Neural cell (in vitro differentiated cells): ENCODE measurements around the gene NUDT21. TPM values are rescaled to one million over a fixed set of nuclear protein-coding genes. Genes with fewer than 3 reads are reported as not detected.

ENCODE experiments used
- H2AFZ ChIP-seq: fragments of 200-600, 300-800 bp; sonication (generic), shearing (Covaris generic); 2 replicates; pipeline ENCODE4 v1.6.0; 2014; ENCODE audit warnings: low read depth, mild to moderate bottlenecking, antibody characterized with exemption, low read length, moderate library complexity
- H3F3A ChIP-seq: fragments of 200-600 bp; shearing (Covaris generic); 2 replicates; pipeline ENCODE4 v1.6.1; 2016; ENCODE audit warnings: mild to moderate bottlenecking, moderate library complexity, mixed read lengths, antibody characterized with exemption, low read length; ENCODE audit not compliant: insufficient read depth, poor library complexity, severe bottlenecking
- H3K27ac ChIP-seq: fragments of 200-600, 300-800 bp; sonication (generic), shearing (Covaris generic); 2 replicates; pipeline ENCODE4 v1.5.1; 2014; ENCODE audit warnings: mild to moderate bottlenecking, low read length, moderate library complexity
- H3K27me3 ChIP-seq: fragments of 300-800, 200-600 bp; sonication (generic), shearing (Covaris generic); 2 replicates; pipeline ENCODE4 v1.6.0; 2014; ENCODE audit warnings: mild to moderate bottlenecking, low read depth, low read length, moderate library complexity; ENCODE audit not compliant: insufficient read depth
- H3K36me3 ChIP-seq: fragments of 300-800, 200-600 bp; sonication (generic), shearing (Covaris generic); 2 replicates; pipeline ENCODE4 v1.5.1; 2014; ENCODE audit warnings: mild to moderate bottlenecking, antibody characterized with exemption, low read length, moderate library complexity; ENCODE audit not compliant: insufficient read depth
- H3K4me2 ChIP-seq: fragments of 300-800, 200-600 bp; sonication (generic), shearing (Covaris generic); 2 replicates; pipeline ENCODE4 v1.6.0; 2014; ENCODE audit warnings: mild to moderate bottlenecking, low read length
- H3K4me3 ChIP-seq: fragments of 300-800, 200-600 bp; sonication (generic), shearing (Covaris generic); 2 replicates; pipeline ENCODE4 v1.5.1; 2014; ENCODE audit warnings: mild to moderate bottlenecking, low read length, moderate library complexity
- H3K79me2 ChIP-seq: fragments of 200-600 bp; shearing (Covaris generic); replicated peaks from 2 replicates; pipeline ENCODE4 v1.6.0; 2014; ENCODE audit warnings: mild to moderate bottlenecking, low read length, moderate library complexity; ENCODE audit not compliant: insufficient read depth
- H3K9ac ChIP-seq: fragments of 300-800, 200-600 bp; sonication (generic), shearing (Covaris generic); 2 replicates; pipeline ENCODE4 v1.6.1; 2016; ENCODE audit warnings: mild to moderate bottlenecking, low read length, mixed read lengths
- H3K9me2 ChIP-seq: fragments of 200-600 bp; shearing (Covaris generic); 2 replicates; pipeline ENCODE4 v1.6.1; 2016; ENCODE audit warnings: mild to moderate bottlenecking, low read length, mixed read lengths; ENCODE audit not compliant: insufficient read depth
- H3K9me3 ChIP-seq: fragments of 200-600, 300-800 bp; sonication (generic), shearing (Covaris generic); 2 replicates; pipeline ENCODE4 v1.6.1; 2016; ENCODE audit warnings: mild to moderate bottlenecking, mixed run types, low read length, moderate library complexity, mixed read lengths
- H4K20me1 ChIP-seq: fragments of 200-600 bp; shearing (Covaris generic); 2 replicates; pipeline ENCODE4 v1.6.1; 2016; ENCODE audit warnings: mild to moderate bottlenecking, mixed run types; ENCODE audit not compliant: insufficient read depth
- EP300 ChIP-seq: fragments of 450-650 bp; conservative IDR thresholded peaks from 2 replicates; pipeline ENCODE4 v1.6.1; 2014; ENCODE audit warnings: antibody characterized with exemption, mild to moderate bottlenecking, moderate library complexity; ENCODE audit not compliant: poor library complexity, severe bottlenecking
- EZH2 ChIP-seq: fragments of 200-600, 300-800 bp; shearing (Covaris generic), sonication (generic); IDR thresholded peaks from 2 replicates; pipeline ENCODE4 v1.6.1; 2014; ENCODE audit warnings: antibody characterized with exemption, low read length, borderline replicate concordance, mild to moderate bottlenecking; ENCODE audit not compliant: insufficient read depth, poor library complexity, severe bottlenecking
- MXI1 ChIP-seq: fragments of 450-650 bp; conservative IDR thresholded peaks from 2 replicates; pipeline ENCODE4 v1.6.1; 2014; ENCODE audit warnings: antibody characterized with exemption, mild to moderate bottlenecking; ENCODE audit not compliant: poor library complexity, severe bottlenecking
- POLR2AphosphoS5 ChIP-seq: IDR thresholded peaks from 2 replicates; pipeline ENCODE4 v1.6.1; 2012
- RAD21 ChIP-seq: fragments of 450-650 bp; conservative IDR thresholded peaks from 2 replicates; pipeline ENCODE4 v1.6.1; 2014; ENCODE audit warnings: antibody characterized with exemption, mild to moderate bottlenecking, moderate library complexity
- SMC3 ChIP-seq: fragments of 450-650 bp; conservative IDR thresholded peaks from 2 replicates; pipeline ENCODE4 v1.6.1; 2014; ENCODE audit warnings: antibody characterized with exemption, mild to moderate bottlenecking, moderate library complexity; ENCODE audit not compliant: poor library complexity
- TAF1 ChIP-seq: IDR thresholded peaks from 2 replicates; pipeline ENCODE4 v1.6.1; 2012; ENCODE audit warnings: low read depth
- polyA plus RNA-seq: library from polyadenylated mRNA; depleted of rRNA; stranded (reverse); fragments of >200 nt; gene quantifications from 2 replicates; pipeline ENCODE4 v1.2.3, GENCODE V29; 2014
- TF ChIP-seq, protein P1 (sequence below): IDR thresholded peaks from 2 replicates; pipeline ENCODE4 v1.6.1; 2012; ENCODE audit warnings: borderline replicate concordance
- TF ChIP-seq, protein P2 (sequence below): fragments of 450-650 bp; IDR thresholded peaks from 2 replicates; pipeline ENCODE4 v1.5.1; 2014; ENCODE audit warnings: antibody characterized with exemption, mild to moderate bottlenecking, moderate library complexity; ENCODE audit not compliant: poor library complexity, severe bottlenecking

The NUDT21 gene
- polyA plus RNA-seq, 1 donor from 2014 or later, result 192 TPM

DNA sequence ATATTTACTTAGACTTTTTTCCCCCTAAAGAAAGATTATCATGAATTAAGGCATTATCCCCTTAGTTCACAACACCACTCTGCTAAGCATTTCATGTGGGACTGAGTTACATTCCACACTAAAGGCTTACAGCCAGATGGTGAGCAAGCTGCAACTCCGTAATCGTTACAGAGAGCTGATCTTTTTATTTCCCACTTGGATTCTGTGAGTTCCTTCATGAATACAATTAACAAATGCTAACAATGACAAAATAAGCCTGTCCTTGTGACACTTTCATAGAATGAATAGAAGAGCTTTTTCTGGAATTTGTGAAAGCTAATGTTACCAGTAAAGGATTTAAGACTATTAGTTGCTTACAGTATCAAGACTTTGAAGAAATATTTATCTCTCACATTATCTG lies 9.0 kb upstream of the NUDT21 start:
- Histone ChIP-seq H3F3A (no peaks in the 10 kb centered on the region), H3K9me3 (no peaks in the 10 kb centered on the region), H3K9me2 (no peaks in the 10 kb centered on the region), H3K27ac (no peak overlapping the region), H2AFZ (no peak overlapping the region), H3K27me3 (no peaks in the 10 kb centered on the region), H3K79me2 (no peaks in the 10 kb centered on the region), H3K9ac (no peak overlapping the region), H3K4me3 (no peak overlapping the region), H4K20me1 (no peaks in the 10 kb centered on the region), H3K36me3 (peaks cover 20% of the 10 kb centered on the region), H3K4me2 (no peak overlapping the region)
- TF ChIP-seq EZH2 (no peak), MXI1 (no peak), SMC3 (no peak), POLR2AphosphoS5 (no peak), TAF1 (no peak), EP300 (no peak), RAD21 (no peak)
- TF ChIP-seq, protein P1, sequence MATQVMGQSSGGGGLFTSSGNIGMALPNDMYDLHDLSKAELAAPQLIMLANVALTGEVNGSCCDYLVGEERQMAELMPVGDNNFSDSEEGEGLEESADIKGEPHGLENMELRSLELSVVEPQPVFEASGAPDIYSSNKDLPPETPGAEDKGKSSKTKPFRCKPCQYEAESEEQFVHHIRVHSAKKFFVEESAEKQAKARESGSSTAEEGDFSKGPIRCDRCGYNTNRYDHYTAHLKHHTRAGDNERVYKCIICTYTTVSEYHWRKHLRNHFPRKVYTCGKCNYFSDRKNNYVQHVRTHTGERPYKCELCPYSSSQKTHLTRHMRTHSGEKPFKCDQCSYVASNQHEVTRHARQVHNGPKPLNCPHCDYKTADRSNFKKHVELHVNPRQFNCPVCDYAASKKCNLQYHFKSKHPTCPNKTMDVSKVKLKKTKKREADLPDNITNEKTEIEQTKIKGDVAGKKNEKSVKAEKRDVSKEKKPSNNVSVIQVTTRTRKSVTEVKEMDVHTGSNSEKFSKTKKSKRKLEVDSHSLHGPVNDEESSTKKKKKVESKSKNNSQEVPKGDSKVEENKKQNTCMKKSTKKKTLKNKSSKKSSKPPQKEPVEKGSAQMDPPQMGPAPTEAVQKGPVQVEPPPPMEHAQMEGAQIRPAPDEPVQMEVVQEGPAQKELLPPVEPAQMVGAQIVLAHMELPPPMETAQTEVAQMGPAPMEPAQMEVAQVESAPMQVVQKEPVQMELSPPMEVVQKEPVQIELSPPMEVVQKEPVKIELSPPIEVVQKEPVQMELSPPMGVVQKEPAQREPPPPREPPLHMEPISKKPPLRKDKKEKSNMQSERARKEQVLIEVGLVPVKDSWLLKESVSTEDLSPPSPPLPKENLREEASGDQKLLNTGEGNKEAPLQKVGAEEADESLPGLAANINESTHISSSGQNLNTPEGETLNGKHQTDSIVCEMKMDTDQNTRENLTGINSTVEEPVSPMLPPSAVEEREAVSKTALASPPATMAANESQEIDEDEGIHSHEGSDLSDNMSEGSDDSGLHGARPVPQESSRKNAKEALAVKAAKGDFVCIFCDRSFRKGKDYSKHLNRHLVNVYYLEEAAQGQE, result no peak
- TF ChIP-seq, protein P2, sequence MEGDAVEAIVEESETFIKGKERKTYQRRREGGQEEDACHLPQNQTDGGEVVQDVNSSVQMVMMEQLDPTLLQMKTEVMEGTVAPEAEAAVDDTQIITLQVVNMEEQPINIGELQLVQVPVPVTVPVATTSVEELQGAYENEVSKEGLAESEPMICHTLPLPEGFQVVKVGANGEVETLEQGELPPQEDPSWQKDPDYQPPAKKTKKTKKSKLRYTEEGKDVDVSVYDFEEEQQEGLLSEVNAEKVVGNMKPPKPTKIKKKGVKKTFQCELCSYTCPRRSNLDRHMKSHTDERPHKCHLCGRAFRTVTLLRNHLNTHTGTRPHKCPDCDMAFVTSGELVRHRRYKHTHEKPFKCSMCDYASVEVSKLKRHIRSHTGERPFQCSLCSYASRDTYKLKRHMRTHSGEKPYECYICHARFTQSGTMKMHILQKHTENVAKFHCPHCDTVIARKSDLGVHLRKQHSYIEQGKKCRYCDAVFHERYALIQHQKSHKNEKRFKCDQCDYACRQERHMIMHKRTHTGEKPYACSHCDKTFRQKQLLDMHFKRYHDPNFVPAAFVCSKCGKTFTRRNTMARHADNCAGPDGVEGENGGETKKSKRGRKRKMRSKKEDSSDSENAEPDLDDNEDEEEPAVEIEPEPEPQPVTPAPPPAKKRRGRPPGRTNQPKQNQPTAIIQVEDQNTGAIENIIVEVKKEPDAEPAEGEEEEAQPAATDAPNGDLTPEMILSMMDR, result no peak

DNA sequence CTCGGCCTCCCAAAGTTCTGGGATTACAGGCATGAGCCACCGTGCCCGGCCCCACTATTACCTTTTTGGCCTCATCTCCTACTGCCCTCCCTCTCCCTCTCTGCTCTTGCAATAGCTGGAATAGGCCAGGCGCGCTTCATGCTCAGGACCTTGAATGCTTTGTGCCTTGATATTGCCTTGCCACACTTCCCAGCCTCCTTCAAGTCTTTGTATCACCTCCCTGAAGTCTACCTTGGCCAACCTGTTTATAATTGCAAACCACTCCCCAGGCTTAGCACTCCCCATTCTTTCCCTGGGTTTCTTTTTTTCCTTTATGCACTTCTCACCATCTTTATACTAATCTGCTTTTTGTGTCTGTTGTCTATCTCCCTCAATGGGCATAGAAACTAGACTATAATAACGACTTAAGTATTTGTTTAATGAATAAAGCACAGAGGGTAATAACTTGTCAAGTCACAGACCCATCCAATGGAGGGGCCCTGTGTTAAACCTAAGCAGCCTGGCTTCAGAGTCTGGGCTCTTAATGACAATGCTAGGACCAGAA lies 6.9 kb upstream of the NUDT21 start:
- Histone ChIP-seq H3K79me2 (peaks cover 8% of the 10 kb centered on the region), H3F3A (no peaks in the 10 kb centered on the region), H3K27ac (no peak overlapping the region), H3K9me2 (no peaks in the 10 kb centered on the region), H4K20me1 (no peaks in the 10 kb centered on the region), H3K27me3 (no peaks in the 10 kb centered on the region), H3K4me3 (no peak overlapping the region), H3K9ac (no peak overlapping the region), H3K9me3 (no peaks in the 10 kb centered on the region), H3K4me2 (no peak overlapping the region), H3K36me3 (peaks cover 26% of the 10 kb centered on the region), H2AFZ (no peak overlapping the region)
- TF ChIP-seq EP300, result no peak
- no peak for TF ChIP-seq TAF1
- no peak for TF ChIP-seq MXI1
- TF ChIP-seq, protein P2, result no peak
- no peak for TF ChIP-seq SMC3
- TF ChIP-seq, protein P1, result no peak
- TF ChIP-seq POLR2AphosphoS5, result no peak
- no peak for TF ChIP-seq EZH2
